ENCODE data around the gene MBD4.
"Not testable (repeated sequence)": the region's sequence is repeated elsewhere in the genome, so short reads cannot be mapped to it uniquely, and the experiment has no call there.

The MBD4 gene

DNA sequence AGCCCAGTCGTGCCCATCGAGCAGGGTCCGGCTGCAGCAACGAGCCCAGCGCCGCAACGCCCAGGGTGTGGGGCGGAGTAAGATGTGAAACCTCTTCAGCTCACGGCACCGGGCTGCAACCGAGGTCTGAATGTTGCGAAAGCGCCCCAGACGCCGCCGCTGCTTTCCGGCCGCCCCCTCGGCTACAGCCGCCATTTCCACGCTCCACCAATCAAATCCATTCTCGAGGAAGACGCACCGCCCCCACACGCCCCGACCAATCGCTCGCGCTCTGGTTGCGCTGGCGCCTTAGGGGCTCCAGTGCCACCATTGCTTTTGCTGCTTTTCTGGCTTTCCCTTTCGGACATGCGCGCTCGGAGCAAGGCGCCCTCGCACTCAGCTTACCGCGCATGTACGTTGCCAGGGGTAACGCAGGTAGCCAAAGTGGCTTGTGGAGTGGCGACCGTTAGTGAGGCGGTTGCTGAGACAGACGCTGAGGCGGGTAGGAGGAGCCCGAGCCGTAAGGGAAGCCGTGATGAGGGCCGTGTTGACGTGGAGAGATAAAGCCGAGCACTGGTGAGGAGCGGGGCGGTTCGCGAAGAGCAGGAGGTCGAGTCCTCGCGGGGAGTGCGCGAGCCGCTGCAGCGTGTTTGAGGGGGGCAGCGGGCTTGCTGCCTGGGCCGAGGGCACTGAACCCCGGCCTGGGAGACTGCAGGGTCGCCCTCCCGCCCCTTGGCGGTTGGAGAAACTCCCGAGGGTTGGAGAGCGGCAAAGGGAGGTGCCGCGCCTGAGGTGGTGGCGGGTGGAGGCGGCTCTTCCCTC, at the start of gene MBD4, which contains the start of gene IFT122:
Gene MBD4, minus strand, starts transcription at position 132 of the 801 bp plus-strand sequence. Its CDS starts 115 bp downstream, at position 17.
Gene IFT122, plus strand, starts transcription at position 408 of the 801 bp plus-strand sequence. Its CDS starts 107 bp downstream, at position 515.
- peak; percentile 100 for DNase-seq (ENCODE audit: low spot score)

DNA sequence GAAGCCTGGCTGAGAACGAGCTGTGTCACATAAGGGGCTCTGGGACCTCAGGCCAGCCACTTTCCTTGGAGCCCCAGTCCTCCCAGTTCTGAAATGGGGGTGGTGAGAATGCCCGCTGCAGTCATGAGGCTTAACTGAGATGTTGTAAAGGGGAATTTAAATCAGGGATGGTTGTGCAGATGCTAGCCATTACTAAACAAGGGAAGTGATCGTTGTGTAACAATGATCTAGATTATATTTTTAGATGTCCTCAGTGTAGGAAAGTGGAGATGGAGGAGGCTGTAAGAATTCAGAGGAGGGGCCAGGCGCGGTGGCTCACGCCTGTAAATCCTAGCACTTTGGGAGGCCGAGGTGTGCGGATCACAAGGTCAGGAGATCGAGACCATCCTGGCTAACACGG, 49.5 kb upstream of the MBD4 start:
- DNase-seq (ENCODE audit: low spot score): not testable (repeated sequence)

DNA sequence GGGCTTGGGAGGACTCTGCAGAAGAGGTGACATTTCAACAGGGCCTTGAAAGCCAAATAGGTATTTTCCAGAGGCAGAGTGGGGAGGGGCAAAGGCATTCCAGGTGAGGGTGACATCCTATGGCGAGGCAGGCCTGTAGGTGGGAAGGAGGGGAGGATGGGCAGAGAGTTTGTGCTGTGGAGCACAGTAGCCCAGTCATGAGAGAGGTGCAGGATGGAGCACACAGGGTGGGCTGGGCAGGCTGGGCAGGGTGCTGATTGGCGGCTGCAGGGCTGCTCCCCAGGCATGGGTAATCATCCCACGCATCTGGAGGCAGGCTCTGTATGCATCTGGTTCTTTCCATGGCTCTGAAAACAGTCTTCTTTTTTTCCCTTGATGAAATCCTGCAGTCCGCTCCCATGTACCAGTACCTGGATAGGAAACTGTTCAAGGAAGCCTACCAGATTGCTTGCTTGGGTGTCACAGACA, 48.2 kb upstream of the MBD4 start:
- not testable (repeated sequence) for DNase-seq (ENCODE audit: low spot score)

DNA sequence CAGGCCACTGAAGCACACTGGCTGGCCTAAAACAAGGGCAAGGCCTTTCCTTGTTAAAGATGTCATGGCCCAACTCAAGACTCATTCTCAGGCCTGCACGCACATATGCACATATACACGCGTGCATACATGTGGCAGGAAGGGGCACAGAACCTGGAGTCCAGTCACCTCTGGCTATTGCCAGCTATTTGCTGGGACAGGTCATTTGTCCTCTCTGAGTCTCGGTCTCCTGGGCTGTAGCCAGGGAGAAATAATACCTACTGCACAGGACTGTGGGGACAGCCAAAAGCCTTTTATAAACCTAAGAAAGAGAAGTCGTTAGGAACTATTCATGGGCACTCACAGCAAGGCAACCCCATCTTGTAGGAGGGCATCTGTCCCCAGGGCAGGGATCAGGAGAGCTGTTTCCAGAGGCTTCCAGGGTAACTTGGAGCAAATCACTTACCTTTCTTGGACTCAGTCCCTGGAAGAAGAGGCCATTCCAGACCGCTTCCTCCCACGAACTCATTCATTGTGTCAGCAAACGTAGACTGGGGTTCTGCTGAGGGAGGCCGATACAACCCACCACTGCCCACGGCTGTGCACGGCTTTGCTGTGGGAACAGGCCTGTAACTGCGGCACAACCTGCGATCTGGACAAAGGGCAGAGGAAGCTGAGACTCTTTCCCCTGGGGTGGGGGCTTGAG, 47.6 kb upstream of the MBD4 start:
- no peak for DNase-seq (ENCODE audit: low spot score)

DNA sequence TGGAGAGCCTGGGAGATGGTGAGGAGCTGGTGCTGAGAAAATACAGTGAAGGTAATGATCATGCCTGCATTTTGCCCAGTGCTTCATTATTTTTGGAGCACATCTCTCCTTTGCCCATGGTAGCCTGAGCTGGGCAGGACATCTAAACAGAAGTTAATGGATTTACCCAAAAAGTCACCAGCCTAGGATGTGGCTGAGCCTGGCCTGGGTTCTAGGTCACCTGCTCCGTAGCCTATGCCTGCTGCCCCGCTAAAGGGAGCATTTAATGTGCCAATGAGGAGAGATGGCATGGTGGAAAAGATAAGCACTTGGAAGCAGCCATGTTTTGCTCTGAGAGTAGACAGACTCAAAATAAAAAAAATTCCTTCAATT, 46.9 kb upstream of the MBD4 start:
- DNase-seq (ENCODE audit: low spot score): no peak

DNA sequence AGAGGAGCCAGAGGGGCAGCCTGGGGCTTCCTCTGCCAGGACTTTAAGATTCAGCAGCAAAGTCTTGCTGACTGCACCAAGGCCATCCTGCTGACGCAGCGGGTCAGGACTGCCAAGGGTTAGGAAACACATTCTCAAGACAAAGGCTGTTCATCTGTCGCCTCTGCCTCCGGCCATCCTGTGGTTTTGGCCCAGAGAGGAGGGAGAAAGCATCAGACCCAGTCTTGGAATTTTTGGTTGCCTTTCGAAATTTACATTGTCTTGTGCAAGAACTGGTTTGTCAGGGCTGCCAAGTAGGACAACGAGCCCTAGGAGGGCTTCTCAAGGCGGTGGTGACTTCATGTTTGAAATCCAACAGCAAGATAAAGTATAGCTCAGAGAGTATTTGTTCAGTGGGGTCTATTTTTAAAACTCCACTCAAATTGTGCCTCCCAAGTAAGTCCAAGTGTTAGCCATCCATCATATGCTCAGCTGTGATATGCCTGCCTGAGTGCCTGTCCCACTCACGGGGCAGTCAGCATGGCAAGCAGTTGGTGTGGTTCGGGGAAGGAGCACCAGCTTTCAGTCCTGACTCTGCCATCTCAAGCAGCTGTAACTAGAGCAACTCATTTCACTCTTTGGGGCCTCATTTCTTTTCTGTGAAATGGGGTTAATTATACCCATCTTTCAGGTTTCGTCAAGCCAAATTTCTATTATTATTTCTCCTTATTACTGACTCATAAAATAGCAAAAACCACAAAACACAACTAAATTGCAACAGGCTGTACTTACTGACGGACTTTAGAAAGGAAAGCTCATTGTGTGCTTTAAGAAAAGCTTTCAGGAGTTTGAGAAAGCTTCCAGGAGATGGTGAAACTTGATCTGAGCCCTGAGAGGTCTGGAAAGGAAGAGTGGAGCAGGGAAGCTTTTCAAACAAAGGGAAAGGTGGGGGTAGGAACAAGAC, 46.2 kb upstream of the MBD4 start:
- DNase-seq (ENCODE audit: low spot score): no peak

DNA sequence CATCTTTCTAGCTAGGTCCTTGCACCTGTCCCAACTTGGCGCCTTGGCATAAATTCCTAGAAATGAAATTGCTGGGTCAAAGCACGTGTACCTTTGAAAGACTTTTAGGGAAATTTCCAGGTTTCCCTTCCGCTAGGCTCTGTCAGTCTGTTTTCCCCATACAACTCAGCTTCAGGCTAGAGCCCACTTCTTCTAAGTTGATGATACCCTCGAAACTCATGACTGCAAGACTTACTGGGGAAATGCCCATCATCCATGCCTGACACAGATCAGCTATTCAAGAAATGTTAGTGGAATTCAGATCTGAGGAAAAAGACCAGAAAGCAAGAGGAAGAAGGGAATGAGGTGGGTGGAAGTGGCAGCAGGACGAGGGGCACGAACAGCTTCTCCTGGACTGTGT, 45.4 kb upstream of the MBD4 start:
- DNase-seq (ENCODE audit: low spot score): not testable (repeated sequence)

DNA sequence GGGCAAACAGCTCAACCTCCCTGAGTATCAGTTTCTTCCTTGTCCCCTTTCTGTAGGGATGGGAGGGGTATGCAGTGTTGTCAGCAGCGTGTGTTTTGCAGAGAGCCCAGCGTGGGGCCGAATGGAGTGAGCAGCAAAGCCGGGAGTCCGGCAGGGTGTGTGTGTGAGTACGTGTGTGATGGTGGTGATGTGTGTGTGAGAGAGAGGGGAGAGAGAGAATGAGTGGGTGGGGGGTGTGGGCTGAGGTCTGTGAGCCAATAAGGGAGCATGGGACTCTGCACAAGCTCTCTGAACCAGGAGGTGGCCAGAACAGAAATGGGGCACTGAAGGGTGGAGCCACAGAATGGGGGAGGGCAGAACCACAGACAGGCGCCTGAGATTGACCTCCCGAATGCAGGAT, 44.1 kb upstream of the MBD4 start:
- no peak for DNase-seq (ENCODE audit: low spot score)

DNA sequence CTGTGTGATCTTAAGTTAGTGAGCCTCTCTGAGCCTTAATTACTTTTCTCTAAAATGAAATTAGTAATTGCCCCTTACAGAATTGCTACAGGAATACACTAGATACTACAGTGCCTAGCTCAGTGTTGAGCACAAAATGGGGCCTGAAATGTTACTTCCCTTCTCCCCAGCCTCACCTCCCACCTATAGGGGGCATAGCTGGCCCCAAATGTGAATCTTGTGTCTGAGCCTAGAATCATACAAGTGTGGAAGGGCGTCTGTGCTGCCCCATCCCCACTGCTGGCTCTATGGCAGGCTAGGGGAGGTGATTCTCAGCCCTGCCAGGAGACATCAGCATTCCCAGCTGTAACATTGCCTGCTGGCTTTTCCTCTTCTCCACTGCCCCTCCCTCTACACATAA, 43.0 kb upstream of the MBD4 start:
- DNase-seq (ENCODE audit: low spot score): peak; percentile 12

DNA sequence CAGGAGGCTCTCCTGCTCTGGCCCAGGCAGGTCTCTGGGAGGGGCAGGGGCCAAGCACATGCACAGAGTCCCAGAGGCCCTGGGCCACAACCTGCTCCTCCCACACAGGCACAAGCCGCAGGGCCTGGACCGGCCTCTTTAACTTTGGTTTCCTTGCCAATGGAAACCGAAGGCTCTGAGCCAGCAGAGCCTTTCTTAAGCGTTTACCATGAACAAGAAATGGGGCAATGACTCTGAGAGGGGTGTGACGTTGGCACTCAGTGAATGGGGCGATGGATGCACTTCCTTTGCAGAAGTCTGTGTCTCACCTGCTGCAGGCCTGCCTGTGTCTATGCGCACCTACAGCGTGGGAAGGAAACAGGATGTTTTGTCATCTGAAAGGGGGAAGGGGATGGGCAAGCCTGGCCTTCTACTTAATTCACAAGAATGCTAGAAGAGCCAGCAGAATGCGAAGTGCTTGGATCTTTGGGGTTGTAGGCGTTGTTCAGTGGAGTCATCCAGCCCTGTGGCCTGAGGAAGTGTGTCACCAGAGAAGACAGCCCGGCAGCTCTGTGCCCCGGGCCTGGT, 42.1 kb upstream of the MBD4 start:
- no peak for DNase-seq (ENCODE audit: low spot score)

DNA sequence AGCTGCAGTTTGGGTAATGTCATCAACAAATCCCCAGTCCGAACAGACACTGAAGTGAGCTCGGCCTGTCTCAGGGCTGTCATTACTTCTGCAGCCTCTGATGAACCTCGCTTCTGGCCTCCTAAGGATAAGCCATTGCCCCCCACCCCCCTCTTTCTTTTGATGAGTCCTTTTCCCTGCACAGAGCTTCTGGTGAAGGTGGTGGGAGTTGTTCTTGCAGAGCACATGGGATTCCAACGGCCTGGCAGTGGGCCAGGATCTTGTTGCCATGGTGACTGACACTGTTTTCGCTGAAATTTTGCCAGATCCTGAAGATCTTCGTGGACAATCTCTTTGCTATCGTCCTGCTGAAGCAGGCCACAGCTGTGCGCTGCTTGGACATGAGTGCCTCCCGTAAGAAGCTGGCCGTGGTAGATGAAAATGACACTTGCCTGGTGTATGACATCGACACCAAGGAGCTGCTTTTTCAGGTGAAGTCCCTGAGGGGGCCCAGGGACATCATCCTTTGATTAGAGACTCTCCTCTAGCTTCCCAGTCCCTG, 41.5 kb upstream of the MBD4 start:
- not testable (repeated sequence) for DNase-seq (ENCODE audit: low spot score)

DNA sequence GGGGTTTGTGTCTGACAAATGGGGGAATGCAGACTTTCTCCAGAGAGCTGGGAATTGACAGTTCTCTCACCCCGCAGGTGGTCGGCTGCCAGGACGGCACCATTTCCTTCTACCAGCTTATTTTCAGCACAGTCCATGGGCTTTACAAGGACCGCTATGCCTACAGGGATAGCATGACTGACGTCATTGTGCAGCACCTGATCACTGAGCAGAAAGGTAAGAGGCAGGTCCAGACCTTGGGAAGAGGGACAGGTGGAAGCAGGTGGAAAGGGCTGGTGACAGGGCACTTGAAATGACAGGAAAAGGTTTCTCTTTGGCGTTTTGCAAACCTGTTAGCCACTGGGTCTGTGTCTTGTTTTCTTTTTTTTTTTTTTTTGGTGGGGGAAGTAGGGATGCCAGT, 36.8 kb upstream of the MBD4 start:
- no peak for DNase-seq (ENCODE audit: low spot score)

DNA sequence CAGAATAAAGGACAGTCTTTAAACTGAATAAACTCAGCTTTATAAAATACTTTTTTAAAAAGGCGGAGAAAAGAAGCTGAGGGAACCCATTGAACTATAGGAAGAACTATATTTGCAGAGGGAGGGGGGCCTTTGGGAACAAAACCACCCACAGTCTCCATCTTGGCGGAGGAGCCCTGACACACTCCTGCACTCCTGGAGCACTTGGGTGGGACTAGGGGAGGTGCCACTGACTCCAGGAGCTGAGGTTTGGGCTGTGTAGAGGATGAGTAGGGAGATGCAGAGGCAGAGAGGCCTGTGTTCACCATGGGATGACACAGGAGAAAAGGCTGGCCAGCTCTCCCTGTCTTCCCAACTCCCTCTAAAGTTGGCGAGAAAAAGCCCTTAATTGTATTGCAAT, 36.1 kb upstream of the MBD4 start:
- DNase-seq (ENCODE audit: low spot score): no peak

DNA sequence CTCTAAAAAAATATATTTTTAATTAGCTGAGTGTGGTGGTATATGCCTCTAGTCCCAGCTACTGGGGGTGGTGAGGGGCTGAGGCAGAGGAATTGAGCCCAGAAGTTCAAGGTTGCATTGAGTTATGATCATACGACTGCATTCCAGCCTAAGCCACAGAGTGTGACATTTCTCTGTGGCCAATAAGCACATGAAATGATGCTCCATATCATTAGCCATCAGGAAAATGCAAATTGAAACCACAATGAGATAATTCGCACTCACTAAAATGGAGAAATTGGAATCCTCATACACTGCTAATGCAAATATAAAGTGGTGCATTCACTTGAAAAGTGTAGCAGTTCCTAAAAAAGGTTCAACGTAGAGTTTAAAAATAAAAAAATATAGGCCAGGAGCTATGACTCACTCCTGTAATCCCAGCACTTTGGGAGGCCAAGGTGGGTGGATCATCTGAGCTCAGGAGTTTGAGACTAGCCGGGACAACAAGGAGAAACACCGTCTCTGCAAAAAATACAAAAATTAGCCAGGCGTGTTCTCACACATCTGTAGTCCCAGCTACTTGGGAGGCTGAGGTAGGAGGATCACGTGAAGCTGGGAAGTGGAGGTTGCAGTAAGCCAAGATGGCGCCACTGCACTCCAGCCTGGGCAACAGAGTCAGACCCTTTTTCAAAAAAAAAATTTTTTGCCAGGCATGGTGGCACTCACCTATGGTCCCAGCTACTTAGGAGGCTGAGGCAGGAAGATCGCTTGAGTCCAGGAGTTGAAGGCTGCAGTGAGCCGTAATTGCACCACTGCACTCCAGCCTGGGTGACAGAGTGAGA, 35.4 kb upstream of the MBD4 start:
- no peak for DNase-seq (ENCODE audit: low spot score)

DNA sequence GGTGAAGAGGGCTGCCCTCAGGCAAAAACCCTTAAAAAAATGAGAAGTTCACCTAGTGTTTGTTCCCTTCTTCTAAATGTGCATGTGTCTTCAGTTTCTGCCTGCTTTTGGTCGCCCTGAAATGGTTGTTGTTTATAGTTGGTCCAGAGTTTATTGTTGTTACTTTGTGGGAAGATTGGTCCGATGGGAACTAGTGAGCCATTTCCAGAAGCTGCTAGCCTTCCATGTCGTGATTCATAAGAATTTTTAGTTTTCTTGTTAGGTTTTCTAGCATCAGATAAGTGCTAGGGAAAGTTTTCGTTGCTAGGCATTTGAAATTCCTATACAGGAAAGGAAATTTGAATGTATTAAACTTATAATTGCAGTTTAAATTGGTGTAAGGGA, 34.0 kb upstream of the MBD4 start:
- no peak for DNase-seq (ENCODE audit: low spot score)

DNA sequence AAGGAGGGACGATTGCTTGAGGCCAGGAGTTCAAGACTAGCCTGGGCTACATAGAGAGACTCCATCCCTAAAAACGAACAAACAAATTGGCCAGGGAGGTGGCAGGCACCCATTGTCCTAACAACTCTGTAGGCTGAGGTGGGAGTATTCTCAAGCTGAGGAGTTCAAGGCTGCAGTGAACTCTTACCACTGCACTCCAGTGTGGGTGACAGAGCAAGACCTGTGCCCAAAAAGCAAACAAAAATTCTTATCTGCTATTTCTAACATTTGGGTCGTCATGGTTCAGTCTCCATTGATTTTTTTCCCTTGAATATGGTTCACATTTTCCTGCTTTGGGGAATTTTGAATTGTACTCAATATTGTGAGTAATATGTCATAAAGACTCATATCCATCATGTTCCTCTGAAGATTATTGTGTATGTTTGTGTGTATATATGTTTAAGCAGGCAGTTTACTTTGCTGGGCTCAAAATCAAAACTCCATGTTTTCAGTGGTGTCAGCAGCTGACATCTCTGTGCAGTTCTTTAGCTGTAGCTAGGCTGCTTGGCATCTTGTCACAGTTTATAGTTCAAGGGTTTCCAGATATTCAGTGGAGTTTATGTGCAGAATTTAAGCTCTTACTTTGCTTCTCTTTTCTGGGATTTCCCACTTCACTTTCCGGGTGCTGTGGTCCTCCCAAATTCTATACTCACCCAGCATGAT, 33.5 kb upstream of the MBD4 start:
- DNase-seq (ENCODE audit: low spot score): no peak

DNA sequence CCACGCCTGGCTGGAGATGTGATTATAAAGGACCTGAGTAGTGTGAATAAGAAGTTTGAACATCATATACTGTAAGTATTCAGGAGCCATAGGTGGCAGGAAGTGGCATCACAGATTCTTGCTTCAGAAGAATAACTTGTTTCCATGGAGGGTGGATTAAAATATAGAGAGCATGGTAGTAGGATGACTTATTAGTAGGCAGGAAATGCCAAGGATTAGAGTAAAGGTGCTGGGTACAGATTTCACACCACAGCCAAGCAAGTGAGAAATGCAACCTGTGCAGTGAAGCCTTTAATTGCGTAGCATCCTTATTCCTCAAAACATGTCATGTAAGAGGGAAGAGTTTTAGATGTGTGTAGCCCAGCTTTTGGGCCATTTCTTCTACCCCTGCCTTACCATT, 31.1 kb upstream of the MBD4 start:
- DNase-seq (ENCODE audit: low spot score): no peak

DNA sequence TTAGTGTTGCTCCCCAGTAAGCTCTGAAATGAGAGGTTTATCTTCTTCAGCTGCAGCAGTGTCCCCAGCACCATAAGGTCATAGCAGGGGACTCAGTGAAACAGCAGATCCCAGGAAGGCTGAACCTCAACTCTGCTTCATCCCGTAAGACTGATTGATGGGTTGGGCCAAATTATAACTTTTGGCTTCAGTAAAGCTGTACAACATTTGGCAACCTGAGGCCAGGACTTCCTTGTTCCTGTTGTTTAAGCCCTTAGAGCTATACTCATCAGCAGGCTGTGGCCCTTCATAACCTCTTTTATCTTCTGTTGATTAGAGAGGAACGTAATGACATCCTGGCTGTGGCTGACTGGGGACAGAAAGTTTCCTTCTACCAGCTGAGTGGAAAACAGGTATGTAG, 29.3 kb upstream of the MBD4 start:
- DNase-seq (ENCODE audit: low spot score): no peak

DNA sequence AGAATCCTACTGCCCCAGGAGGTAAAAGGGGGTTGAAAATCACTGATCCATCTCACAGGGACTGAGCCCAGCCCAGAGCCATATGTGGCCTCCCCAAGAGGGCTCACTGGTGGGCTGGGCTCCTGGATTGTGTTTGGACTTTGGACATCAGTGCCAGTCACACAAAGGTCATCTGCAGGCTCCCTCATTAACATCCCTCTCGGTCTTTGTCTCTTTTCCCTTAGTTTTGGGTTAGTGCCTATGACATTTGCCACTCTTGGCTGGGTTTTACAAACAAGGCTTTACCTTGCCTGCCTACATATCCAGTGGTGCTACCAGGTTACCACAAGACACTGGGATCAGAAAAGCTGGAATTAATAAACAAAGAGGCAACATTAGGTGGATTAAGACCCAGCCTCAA, 28.2 kb upstream of the MBD4 start:
- DNase-seq (ENCODE audit: low spot score): no peak

DNA sequence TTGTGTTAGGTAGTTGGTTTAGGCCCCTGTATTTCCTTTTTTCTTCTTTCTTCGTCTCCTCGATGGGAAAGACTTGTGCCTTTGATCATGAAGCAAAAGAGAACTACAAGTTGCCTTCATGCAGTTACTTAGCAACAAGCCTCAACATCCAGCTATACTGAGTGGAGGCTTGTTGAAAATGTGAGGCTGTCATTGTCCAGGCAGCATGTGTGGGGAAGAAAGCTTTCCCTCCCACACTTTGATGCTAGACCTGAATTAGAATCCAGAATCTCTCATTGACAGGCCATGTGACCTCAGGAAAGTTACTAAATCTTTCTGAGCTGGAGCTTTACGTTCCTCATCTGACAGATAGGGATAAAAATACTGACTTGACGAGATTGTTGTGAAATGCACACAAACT, 24.0 kb upstream of the MBD4 start:
- DNase-seq (ENCODE audit: low spot score): no peak
